Ovary (tissue), 9 donors: Measurements from ENCODE around the gene MEG3. TPM values are rescaled to one million over a fixed set of nuclear protein-coding genes. Genes with fewer than 3 reads are reported as not detected.

Source experiments
- DNase-seq, 5 donors: peaks; one replicate each; pipeline ENCODE4 v3.0.0-alpha.2; 2019 to 2020
- H3K27ac ChIP-seq, 2 donors: fragments of 200-600 bp; one replicate each; pipeline versions ENCODE4 v1.5.1 to v1.8.0; 2019 to 2022
- H3K27me3 ChIP-seq: fragments of 200-600 bp; one replicate; pipeline ENCODE4 v1.8.0; 2022
- H3K36me3 ChIP-seq: fragments of 200-600 bp; sonication (generic); one replicate; pipeline ENCODE4 v1.5.1; 2019
- H3K4me1 ChIP-seq: one replicate; pipeline ENCODE4 v1.8.1; 2013; ENCODE audit warnings: mild to moderate bottlenecking, moderate library complexity; ENCODE audit not compliant: insufficient read depth
- H3K4me3 ChIP-seq: fragments of 200-600 bp; sonication (generic); one replicate; pipeline ENCODE4 v1.5.1; 2017
- H3K9me3 ChIP-seq, 2 donors: fragments of 200-600 bp in 1 of 2; sonication (generic) in 1 of 2; one replicate each; pipeline versions ENCODE4 v1.5.1 to v1.8.1; 2013 to 2019; ENCODE audit warnings: mild to moderate bottlenecking in 1 of 2, moderate library complexity in 1 of 2
- CTCF ChIP-seq, 3 donors: fragments of 450-650 bp in 2 of 3; fragments of 200-600 bp in 1 of 3; IDR thresholded peaks; one replicate each; pipeline versions ENCODE4 v1.5.1 to v1.8.0; 2016 to 2022; ENCODE audit warnings: antibody characterized with exemption in 3 of 3, mild to moderate bottlenecking in 1 of 3
- EP300 ChIP-seq: sonication (generic); formaldehyde crosslinking; IDR thresholded peaks from one replicate; pipeline ENCODE4 v1.6.1; 2017; ENCODE audit warnings: antibody characterized with exemption
- POLR2A ChIP-seq: fragments of 450-650 bp; IDR thresholded peaks from one replicate; pipeline ENCODE4 v1.6.1; 2017; ENCODE audit warnings: antibody characterized with exemption, mild to moderate bottlenecking, moderate library complexity
- WGBS, 3 donors: extraction: QIAGEN DNeasy Blood & Tissue Kit in 1 of 3; methylation state at CpG; one replicate each; pipeline versions ENCODE4 v1.1.5 to v1.1.7; 2013 to 2017; 5-methylcytosine and 5-hydroxymethylcytosine counted together
- intact Hi-C, 4 donors: fragments of 100-400 bp; cut with DNase I; formaldehyde crosslinking; loops; one replicate each; pipeline versions ENCODE4 v1.11.0 to v1.15.1; 2022 to 2023
- polyA plus RNA-seq, 2 donors: library from polyadenylated mRNA; stranded (reverse); fragments of 200-250 nt in 1 of 2; fragments of 350-450 nt in 1 of 2; fragmentation: Illumina TruSeq in 1 of 2; extraction: RNeasy Lipid Tissue Mini Kit (QIAGEN cat#74804) in 1 of 2; gene quantifications; one replicate each; pipeline ENCODE4 v1.2.3, GENCODE V29; 2013 to 2014
- total RNA-seq, 7 donors: library from RNA; depleted of rRNA in 2 of 7; stranded (reverse); fragments of >200 nt in 2 of 7; fragmentation: NEBNext Ultra II Directional in 3 of 7; extraction: Animal tissue kit (Norgen Biotek cat#: 25700) in 3 of 7; gene quantifications; one replicate each; pipeline versions ENCODE4 v1.1.0 to v1.2.4, GENCODE V29; 2016 to 2023
- donor health status: DM: no; HTN: no; CAD: no; lungs with moderate emphysema.
- donor health status: DM: no; HTN: no; CAD: no.
- donor health status: Bipolar disorder and iron deficiency.
- donor health status: DM: yes; HTN: yes; CAD: no.
- donor health status: DM: no; HTN: no; CAD: no.
- donor health status: DM: yes; HTN: yes; CAD: no.

The MEG3 gene
- total and polyA plus RNA-seq, 9 donors = 186 to 1,950 (median 396) TPM

DNA sequence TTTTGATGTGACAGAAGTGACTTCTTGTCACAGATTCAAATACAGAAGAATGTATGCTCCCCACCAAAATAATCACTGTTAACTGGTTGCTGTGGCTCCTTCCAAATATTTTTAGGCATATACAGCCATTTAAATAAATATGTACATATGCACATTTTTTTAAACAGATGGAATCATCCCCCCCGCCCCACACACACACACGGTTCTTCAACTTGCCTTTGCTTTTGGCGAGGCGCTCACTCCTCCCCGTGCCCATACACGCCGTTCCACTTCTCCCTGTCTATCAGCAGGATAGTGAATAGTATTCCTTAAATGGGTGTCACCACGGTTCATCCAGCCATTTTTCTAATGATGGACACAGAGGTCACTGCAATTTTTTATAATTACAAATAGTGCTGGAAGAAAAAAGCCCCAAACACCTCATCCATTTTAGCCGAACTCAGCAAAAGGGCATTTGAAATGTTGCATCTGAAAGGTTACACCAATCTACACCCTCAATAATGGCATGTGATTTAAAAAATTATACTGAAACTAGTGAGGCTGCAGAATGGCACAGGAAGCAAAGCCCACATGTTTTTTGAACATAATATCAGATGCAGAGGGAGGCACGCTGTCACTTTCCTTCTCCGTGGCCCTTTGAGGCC, 39.2 kb upstream of the MEG3 start:
- no peaks in the 10 kb centered on the region for H3K36me3 ChIP-seq
- no peak overlapping the region for H3K4me3 ChIP-seq
- no peaks in the 10 kb centered on the region for H3K4me1 ChIP-seq
- H3K27me3 ChIP-seq = no peaks in the 10 kb centered on the region
- DNase-seq = no peak
- no peak overlapping the region for H3K27ac ChIP-seq
- H3K9me3 ChIP-seq = no peaks in the 10 kb centered on the region
- 82 to 87% (median 83%) methylated on average over 11 of the region's 11 CpGs for WGBS, 3 donors
- intact Hi-C loops = no loop called here
- TF ChIP-seq CTCF (IDR thresholded peaks at IDR 0.05) (no peak), POLR2A (no peak), EP300 (no peak)

GRCh38 chr14:100787659-100788058, 38.3 kb upstream of the MEG3 start:
- Histone ChIP-seq H3K9me3 (no peaks in the 10 kb centered on the region), H3K27me3 (no peaks in the 10 kb centered on the region), H3K36me3 (no peaks in the 10 kb centered on the region), H3K27ac (no peak overlapping the region), H3K4me3 (no peak overlapping the region), H3K4me1 (no peaks in the 10 kb centered on the region)
- TF ChIP-seq POLR2A (no peak), CTCF (IDR thresholded peaks at IDR 0.05) (no peak), EP300 (no peak)
- 90 to 93% (median 93%) methylated on average over 14 of the region's 14 CpGs for whole genome bisulfite sequencing, 3 donors
- DNase-seq = no peak
- intact Hi-C loops = no loop called here

- WGBS, 3 donors = 55 to 71% (median 65%) methylated on average over 7 of the region's 7 CpGs
- peak in 1 of 5 donors; percentile 9 for DNase-seq
- Histone ChIP-seq H3K36me3 (no peaks in the 10 kb centered on the region), H3K27ac (no peak overlapping the region), H3K4me3 (no peak overlapping the region), H3K9me3 (no peaks in the 10 kb centered on the region), H3K4me1 (no peaks in the 10 kb centered on the region), H3K27me3 (no peaks in the 10 kb centered on the region)
- intact Hi-C loops = no loop called here
- TF ChIP-seq CTCF (IDR thresholded peaks at IDR 0.05) (no peak), POLR2A (no peak), EP300 (no peak)
Observed at GRCh38 chr14:100788517-100788916, 37.4 kb upstream of the MEG3 start.

DNA sequence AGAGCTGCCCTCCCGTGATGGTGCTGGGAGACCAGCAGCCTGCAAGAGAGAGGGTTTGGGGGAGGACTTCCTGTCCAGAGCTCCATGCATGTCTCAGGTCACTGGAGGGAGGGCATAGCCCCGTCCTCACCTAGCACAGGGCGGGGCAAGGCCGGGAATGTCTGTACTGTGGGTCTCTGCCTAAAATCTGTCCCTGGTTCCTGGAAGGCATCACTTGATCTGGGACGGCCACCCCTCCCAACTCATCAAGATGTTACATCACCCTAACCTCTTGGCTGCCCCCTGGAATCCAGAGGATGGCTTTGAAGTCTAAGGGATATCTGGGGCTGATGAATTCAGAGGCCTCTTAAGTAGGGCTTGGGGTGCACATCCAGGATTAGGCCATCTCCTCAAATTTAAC, 37.0 kb upstream of the MEG3 start:
- intact Hi-C loops = no loop called here
- Histone ChIP-seq H3K27me3 (no peaks in the 10 kb centered on the region), H3K27ac (no peak overlapping the region)

More for the DNA sequence above, 37.0 kb upstream of the MEG3 start:
- 61 to 71% (median 67%) methylated on average over 5 of the region's 5 CpGs for WGBS, 3 donors
- no peak overlapping the region for H3K4me3 ChIP-seq
- H3K36me3 ChIP-seq = no peaks in the 10 kb centered on the region
- H3K4me1 ChIP-seq = no peaks in the 10 kb centered on the region
- no peak for TF ChIP-seq POLR2A
- no peak for TF ChIP-seq CTCF (IDR thresholded peaks at IDR 0.05)
- TF ChIP-seq EP300 = no peak
- peak in 1 of 5 donors; percentile 7 for DNase-seq
- no peaks in the 10 kb centered on the region for H3K9me3 ChIP-seq
